ENCODE data around the gene C9orf43. TPM values are rescaled to one million over a fixed set of nuclear protein-coding genes. Genes with fewer than 3 reads are reported as not detected.

C9orf43 gene
- total RNA-seq, 4 donors from 2014 or later, result 0.75 TPM; not detected in 3

GRCh38 chr9:113475992-113476391 is 65.4 kb downstream of the C9orf43 start:
- no peak overlapping the region for H3K27ac ChIP-seq
- DNase-seq, result no peak

DNA sequence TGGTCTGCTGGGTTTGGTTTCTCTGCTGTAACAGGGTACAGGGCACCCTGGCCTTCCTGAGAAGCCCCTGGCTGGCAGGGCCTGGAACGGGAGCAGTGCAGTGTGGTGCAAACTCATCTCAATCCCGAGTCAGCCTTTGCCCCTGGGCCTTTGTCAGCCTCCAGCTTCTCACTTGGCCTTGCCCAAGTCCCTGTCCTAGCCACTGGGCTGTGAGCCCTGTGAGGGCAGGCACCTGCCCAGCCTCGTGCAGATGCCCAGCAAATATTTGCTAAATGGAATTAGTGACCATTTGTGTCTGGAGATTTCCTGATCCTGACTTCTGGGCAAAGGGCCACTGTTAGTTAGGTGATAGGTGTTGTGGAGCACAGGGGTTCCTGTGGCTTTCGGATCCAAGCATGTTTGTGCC is 66.0 kb downstream of the C9orf43 start:
- Histone ChIP-seq H3K4me3 (no peak overlapping the region), H3K27me3 (no peaks in the 10 kb centered on the region), H3K9me3 (no peaks in the 10 kb centered on the region), H3K27ac (no peak overlapping the region), H3K36me3 (no peaks in the 10 kb centered on the region), H3K4me1 (peaks cover 4 to 11% (median 6%) of the 10 kb centered on the region in 4 donors)
- no peak for DNase-seq
- TF ChIP-seq POLR2AphosphoS5 (IDR thresholded peaks at IDR 0.05) (no peak), CTCF (IDR thresholded peaks at IDR 0.05) (no peak), EP300 (IDR thresholded peaks at IDR 0.05; ENCODE audit: low read depth) (no peak), POLR2A (IDR thresholded peaks at IDR 0.05) (no peak)
- 74% methylated on average over 4 of the region's 4 CpGs; no CpG with 5 or more reads in 1 of the 2 donors for WGBS, 2 donors (ENCODE audit: low coverage in 1 of 2)
- intact Hi-C loops (cut with DNase I; ENCODE audit: low total_unique reads) (no loop called here), in situ Hi-C loops (cut with MboI; ENCODE audit: low pct_ligation_motif_present in 1 of 4, low pct_unique_long_range_greater_than_20kb in 1 of 4, low sequenced_read_pairs in 3 of 4) (no loop called here)

More at GRCh38 chr9:113475992-113476391, 65.4 kb downstream of the C9orf43 start:
- Histone ChIP-seq H3K27me3 (no peaks in the 10 kb centered on the region), H3K4me1 (peaks cover 4 to 11% (median 6%) of the 10 kb centered on the region in 4 donors), H3K4me3 (no peak overlapping the region), H3K9me3 (no peaks in the 10 kb centered on the region), H3K36me3 (no peaks in the 10 kb centered on the region)
- intact Hi-C loops (cut with DNase I; ENCODE audit: low total_unique reads), result no loop called here
- in situ Hi-C loops (cut with MboI; ENCODE audit: low pct_ligation_motif_present in 1 of 4, low pct_unique_long_range_greater_than_20kb in 1 of 4, low sequenced_read_pairs in 3 of 4), result no loop called here
- TF ChIP-seq EP300 (IDR thresholded peaks at IDR 0.05; ENCODE audit: low read depth) (no peak), POLR2A (IDR thresholded peaks at IDR 0.05) (no peak), CTCF (IDR thresholded peaks at IDR 0.05) (no peak), POLR2AphosphoS5 (IDR thresholded peaks at IDR 0.05) (no peak)
- 85% methylated on average over 4 of the region's 4 CpGs; no CpG with 5 or more reads in 1 of the 2 donors for WGBS, 2 donors (ENCODE audit: low coverage in 1 of 2)

DNA sequence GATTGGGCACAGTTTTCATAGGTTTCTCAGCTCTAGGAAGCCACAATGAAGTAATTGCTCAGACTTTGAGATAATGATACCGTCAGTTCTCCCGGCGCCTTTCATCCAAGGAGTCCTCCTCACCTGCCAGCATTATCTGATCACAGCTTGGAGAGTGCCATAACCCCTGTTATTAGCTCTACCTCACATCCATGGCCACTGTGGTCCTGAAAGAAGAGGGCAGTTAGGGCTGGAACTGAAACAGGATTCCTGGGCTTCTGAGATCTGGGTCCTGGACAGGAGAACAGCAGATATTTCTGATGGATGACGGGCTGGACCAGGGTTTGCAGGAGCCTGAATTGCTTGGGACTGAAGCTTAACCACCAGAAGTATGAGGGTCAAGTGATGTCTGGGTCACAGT is 66.5 kb downstream of the C9orf43 start:
- Histone ChIP-seq H3K36me3 (no peaks in the 10 kb centered on the region), H3K4me1 (peaks cover 4 to 11% (median 6%) of the 10 kb centered on the region in 4 donors), H3K27ac (no peak overlapping the region), H3K4me3 (no peak overlapping the region), H3K27me3 (no peaks in the 10 kb centered on the region), H3K9me3 (no peaks in the 10 kb centered on the region)
- in situ Hi-C loops (cut with MboI; ENCODE audit: low pct_ligation_motif_present in 1 of 4, low pct_unique_long_range_greater_than_20kb in 1 of 4, low sequenced_read_pairs in 3 of 4) (no loop called here), intact Hi-C loops (cut with DNase I; ENCODE audit: low total_unique reads) (no loop called here)
- WGBS, 2 donors (ENCODE audit: low coverage in 1 of 2), result 94% methylated on average over 4 of the region's 4 CpGs; no CpG with 5 or more reads in 1 of the 2 donors
- TF ChIP-seq CTCF (IDR thresholded peaks at IDR 0.05) (no peak), EP300 (IDR thresholded peaks at IDR 0.05; ENCODE audit: low read depth) (no peak), POLR2A (IDR thresholded peaks at IDR 0.05) (no peak), POLR2AphosphoS5 (IDR thresholded peaks at IDR 0.05) (no peak)
- DNase-seq, result no peak

DNA sequence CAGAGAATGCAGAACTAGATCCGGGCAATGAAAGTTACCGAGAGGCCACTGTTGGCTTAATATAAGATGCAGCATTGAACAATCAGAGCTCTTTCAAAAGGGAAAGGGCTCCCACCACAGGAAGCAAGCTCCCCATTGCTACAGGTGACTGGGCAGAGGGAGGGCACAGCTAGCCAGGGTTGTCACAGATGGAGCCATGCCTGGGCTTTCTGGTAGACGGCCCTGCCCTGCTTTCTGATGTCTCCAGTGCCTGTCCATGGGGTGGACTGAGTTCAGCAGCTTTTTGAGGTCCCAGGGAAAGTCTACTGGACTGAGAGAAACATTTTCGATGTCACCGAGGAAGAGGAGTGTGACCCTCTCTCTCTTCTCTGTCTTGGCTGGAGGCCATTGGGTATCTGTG is 67.1 kb downstream of the C9orf43 start:
- no peaks in the 10 kb centered on the region for H3K36me3 ChIP-seq
- H3K27me3 ChIP-seq, result no peaks in the 10 kb centered on the region
- no peak for DNase-seq
- no peak for TF ChIP-seq POLR2A (IDR thresholded peaks at IDR 0.05)
- TF ChIP-seq POLR2AphosphoS5 (IDR thresholded peaks at IDR 0.05), result no peak
- TF ChIP-seq EP300 (IDR thresholded peaks at IDR 0.05; ENCODE audit: low read depth), result no peak
- no peak for TF ChIP-seq CTCF (IDR thresholded peaks at IDR 0.05)
- H3K4me3 ChIP-seq, result no peak overlapping the region
- H3K9me3 ChIP-seq, result no peaks in the 10 kb centered on the region
- no peak overlapping the region for H3K27ac ChIP-seq
- in situ Hi-C loops (cut with MboI; ENCODE audit: low pct_ligation_motif_present in 1 of 4, low pct_unique_long_range_greater_than_20kb in 1 of 4, low sequenced_read_pairs in 3 of 4) (no loop called here), intact Hi-C loops (cut with DNase I; ENCODE audit: low total_unique reads) (no loop called here)
- peaks cover 4 to 11% (median 6%) of the 10 kb centered on the region in 4 donors for H3K4me1 ChIP-seq
- WGBS, 2 donors (ENCODE audit: low coverage in 1 of 2), result 85 to 87% methylated on average over 2 to 5 of the region's 5 CpGs
